ENCODE data around the gene RAD23B.

- TF ChIP-seq, protein P1, sequence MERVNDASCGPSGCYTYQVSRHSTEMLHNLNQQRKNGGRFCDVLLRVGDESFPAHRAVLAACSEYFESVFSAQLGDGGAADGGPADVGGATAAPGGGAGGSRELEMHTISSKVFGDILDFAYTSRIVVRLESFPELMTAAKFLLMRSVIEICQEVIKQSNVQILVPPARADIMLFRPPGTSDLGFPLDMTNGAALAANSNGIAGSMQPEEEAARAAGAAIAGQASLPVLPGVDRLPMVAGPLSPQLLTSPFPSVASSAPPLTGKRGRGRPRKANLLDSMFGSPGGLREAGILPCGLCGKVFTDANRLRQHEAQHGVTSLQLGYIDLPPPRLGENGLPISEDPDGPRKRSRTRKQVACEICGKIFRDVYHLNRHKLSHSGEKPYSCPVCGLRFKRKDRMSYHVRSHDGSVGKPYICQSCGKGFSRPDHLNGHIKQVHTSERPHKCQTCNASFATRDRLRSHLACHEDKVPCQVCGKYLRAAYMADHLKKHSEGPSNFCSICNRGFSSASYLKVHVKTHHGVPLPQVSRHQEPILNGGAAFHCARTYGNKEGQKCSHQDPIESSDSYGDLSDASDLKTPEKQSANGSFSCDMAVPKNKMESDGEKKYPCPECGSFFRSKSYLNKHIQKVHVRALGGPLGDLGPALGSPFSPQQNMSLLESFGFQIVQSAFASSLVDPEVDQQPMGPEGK (CRISPR knock-in tag; IDR thresholded peaks at IDR 0.05; ENCODE audit: borderline replicate concordance) = no peak
- no peak for TF ChIP-seq ZFP3 (CRISPR knock-in tag; IDR thresholded peaks at IDR 0.05)
- no peak for TF ChIP-seq ARNTL (CRISPR knock-in tag; IDR thresholded peaks at IDR 0.05; ENCODE audit: borderline replicate concordance, low read depth)
- no peak for TF ChIP-seq GLIS3 (CRISPR knock-in tag; IDR thresholded peaks at IDR 0.05)
- TF ChIP-seq, protein P2, sequence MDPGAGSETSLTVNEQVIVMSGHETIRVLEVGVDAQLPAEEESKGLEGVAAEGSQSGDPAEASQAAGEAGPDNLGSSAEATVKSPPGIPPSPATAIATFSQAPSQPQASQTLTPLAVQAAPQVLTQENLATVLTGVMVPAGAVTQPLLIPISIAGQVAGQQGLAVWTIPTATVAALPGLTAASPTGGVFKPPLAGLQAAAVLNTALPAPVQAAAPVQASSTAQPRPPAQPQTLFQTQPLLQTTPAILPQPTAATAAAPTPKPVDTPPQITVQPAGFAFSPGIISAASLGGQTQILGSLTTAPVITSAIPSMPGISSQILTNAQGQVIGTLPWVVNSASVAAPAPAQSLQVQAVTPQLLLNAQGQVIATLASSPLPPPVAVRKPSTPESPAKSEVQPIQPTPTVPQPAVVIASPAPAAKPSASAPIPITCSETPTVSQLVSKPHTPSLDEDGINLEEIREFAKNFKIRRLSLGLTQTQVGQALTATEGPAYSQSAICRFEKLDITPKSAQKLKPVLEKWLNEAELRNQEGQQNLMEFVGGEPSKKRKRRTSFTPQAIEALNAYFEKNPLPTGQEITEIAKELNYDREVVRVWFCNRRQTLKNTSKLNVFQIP (CRISPR knock-in tag; IDR thresholded peaks at IDR 0.05; ENCODE audit: borderline replicate concordance, low read depth) = no peak
- no peak for TF ChIP-seq RARB (CRISPR knock-in tag; IDR thresholded peaks at IDR 0.05)
- TF ChIP-seq SNAI2 (CRISPR knock-in tag; IDR thresholded peaks at IDR 0.05) = no peak
- TF ChIP-seq ESRRG (CRISPR knock-in tag; IDR thresholded peaks at IDR 0.05) = no peak
- TF ChIP-seq BACH2 (CRISPR knock-in tag; IDR thresholded peaks at IDR 0.05; ENCODE audit: borderline replicate concordance) = no peak
- TF ChIP-seq ZNF565 (CRISPR knock-in tag; conservative IDR thresholded peaks at IDR 0.05; ENCODE audit: low read depth) = no peak
- TF ChIP-seq ISL1 (CRISPR knock-in tag; IDR thresholded peaks at IDR 0.05) = no peak
Measured at GRCh38 chr9:107248714-107249113, 34.4 kb upstream of the RAD23B start.
